ENCODE data around the gene PRDM10.
"Not testable (repeated sequence)": the region's sequence is repeated elsewhere in the genome, so short reads cannot be mapped to it uniquely, and the experiment has no call there.

PRDM10 gene

GRCh38 chr11:129894278-129895125, 108.1 kb downstream of the PRDM10 start:
- peak; percentile 47 for DNase-seq

- no peak for DNase-seq
These were observed 114.2 kb downstream of the PRDM10 start for GRCh38 chr11:129888451-129888850.

GRCh38 chr11:129885381-129885780, 117.3 kb downstream of the PRDM10 start:
- DNase-seq: no peak

- no peak for DNase-seq
These were observed 118.1 kb downstream of the PRDM10 start for GRCh38 chr11:129884581-129884980.

GRCh38 chr11:129881570-129882170, 121.0 kb downstream of the PRDM10 start:
- peak; percentile 72 for DNase-seq

GRCh38 chr11:129880311-129880710, 122.3 kb downstream of the PRDM10 start:
- DNase-seq: no peak

GRCh38 chr11:129871914-129872313, 130.7 kb downstream of the PRDM10 start:
- no peak for DNase-seq

GRCh38 chr11:129868626-129869025, 134.0 kb downstream of the PRDM10 start:
- not testable (repeated sequence) for DNase-seq

GRCh38 chr11:129866311-129866710, 136.3 kb downstream of the PRDM10 start:
- DNase-seq: no peak

- DNase-seq: no peak
These were observed 136.9 kb downstream of the PRDM10 start for GRCh38 chr11:129865701-129866100.

- DNase-seq: no peak
These were observed 137.8 kb downstream of the PRDM10 start for GRCh38 chr11:129864811-129865210.

GRCh38 chr11:129861702-129862522, 140.7 kb downstream of the PRDM10 start:
- DNase-seq: peak; percentile 44

GRCh38 chr11:129856036-129856435, 146.6 kb downstream of the PRDM10 start:
- no peak for DNase-seq

GRCh38 chr11:129855086-129855485, 147.5 kb downstream of the PRDM10 start:
- DNase-seq: no peak

GRCh38 chr11:129854232-129854805, 148.3 kb downstream of the PRDM10 start:
- peak; percentile 57 for DNase-seq

- DNase-seq: peak; percentile 98
These were observed 149.0 kb downstream of the PRDM10 start for GRCh38 chr11:129853518-129854231.

- no peak for DNase-seq
These were observed 150.4 kb downstream of the PRDM10 start for GRCh38 chr11:129852125-129852740.

All from DMS53 (cell line).